Thyroid gland (tissue), 4 donors: ENCODE data around the gene KLHL35.

Experiments used
- POLR2A ChIP-seq, 2 donors: fragments of 450-650 bp; IDR thresholded peaks; one replicate each; pipeline ENCODE4 v1.6.1; 2017; ENCODE audit warnings: antibody characterized with exemption in 2 of 2, mild to moderate bottlenecking in 2 of 2, moderate library complexity in 1 of 2
- TF ChIP-seq, protein P1 (sequence below), 6 experiments: fragments of 200-600 bp in 3 of 6; fragments of 450-650 bp in 3 of 6; sonication (generic) in 3 of 6; IDR thresholded peaks; one replicate each; pipeline ENCODE4 v1.5.1; 2016 to 2019; ENCODE audit warnings: antibody characterized with exemption in 6 of 6, mild to moderate bottlenecking in 2 of 6, inconsistent platforms in 1 of 6, moderate library complexity in 1 of 6

DNA sequence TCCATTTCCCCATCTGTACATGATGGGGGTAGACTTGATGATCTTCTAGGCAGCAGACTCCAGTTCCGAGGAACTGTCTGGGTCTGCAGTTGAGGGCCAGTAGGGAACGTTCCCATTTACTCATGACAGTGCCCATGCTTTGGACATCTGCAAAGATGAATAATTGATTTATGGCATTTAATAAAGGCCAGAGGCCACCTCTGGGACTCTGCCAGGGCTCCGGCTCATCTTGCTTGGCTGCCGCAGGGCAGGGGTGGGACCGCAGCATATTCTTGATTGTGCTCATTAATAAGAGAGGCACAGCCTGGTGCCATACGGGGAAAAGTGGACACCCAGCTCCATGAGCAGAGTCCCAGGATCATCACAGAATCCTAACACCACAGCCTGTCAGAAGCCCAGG, 28.1 kb upstream of the KLHL35 start:
- no peak for TF ChIP-seq POLR2A (IDR thresholded peaks at IDR 0.05)
- TF ChIP-seq, protein P1, sequence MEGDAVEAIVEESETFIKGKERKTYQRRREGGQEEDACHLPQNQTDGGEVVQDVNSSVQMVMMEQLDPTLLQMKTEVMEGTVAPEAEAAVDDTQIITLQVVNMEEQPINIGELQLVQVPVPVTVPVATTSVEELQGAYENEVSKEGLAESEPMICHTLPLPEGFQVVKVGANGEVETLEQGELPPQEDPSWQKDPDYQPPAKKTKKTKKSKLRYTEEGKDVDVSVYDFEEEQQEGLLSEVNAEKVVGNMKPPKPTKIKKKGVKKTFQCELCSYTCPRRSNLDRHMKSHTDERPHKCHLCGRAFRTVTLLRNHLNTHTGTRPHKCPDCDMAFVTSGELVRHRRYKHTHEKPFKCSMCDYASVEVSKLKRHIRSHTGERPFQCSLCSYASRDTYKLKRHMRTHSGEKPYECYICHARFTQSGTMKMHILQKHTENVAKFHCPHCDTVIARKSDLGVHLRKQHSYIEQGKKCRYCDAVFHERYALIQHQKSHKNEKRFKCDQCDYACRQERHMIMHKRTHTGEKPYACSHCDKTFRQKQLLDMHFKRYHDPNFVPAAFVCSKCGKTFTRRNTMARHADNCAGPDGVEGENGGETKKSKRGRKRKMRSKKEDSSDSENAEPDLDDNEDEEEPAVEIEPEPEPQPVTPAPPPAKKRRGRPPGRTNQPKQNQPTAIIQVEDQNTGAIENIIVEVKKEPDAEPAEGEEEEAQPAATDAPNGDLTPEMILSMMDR (IDR thresholded peaks at IDR 0.05) = no peak
